ENCODE data around the gene PHF21B. TPM values are rescaled to one million over a fixed set of nuclear protein-coding genes. Genes with fewer than 3 reads are reported as not detected.

PHF21B gene
- polyA plus RNA-seq, 1 experiment: 0.01 TPM

DNA sequence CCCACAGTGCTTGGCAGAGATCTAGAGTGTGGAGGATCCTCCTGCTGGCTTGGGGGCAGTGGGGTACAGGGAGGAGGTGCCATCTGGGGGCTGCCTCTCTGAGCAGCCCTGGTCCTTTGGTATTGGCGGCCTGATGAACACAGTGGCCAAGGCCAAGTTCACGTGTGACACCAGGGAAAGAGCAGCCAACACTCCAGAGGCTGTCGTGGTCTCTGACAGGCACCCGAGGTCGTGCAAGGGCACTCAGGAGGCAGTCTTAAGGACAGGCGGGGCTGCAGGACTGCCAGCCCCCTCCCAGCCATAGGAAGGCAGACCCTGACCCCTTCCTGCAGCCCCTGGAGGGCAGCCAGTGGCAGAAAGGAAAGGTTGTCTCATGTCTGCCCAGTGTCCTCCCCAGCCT is 30.7 kb downstream of the PHF21B start:
- peaks cover 2% of the 10 kb centered on the region for H3K27me3 ChIP-seq (ENCODE audit: control insufficient read depth, insufficient read depth, low read length)
- CTCF ChIA-PET: no interaction called here
- POLR2A ChIA-PET: no interaction called here
- TF ChIP-seq, protein P1, sequence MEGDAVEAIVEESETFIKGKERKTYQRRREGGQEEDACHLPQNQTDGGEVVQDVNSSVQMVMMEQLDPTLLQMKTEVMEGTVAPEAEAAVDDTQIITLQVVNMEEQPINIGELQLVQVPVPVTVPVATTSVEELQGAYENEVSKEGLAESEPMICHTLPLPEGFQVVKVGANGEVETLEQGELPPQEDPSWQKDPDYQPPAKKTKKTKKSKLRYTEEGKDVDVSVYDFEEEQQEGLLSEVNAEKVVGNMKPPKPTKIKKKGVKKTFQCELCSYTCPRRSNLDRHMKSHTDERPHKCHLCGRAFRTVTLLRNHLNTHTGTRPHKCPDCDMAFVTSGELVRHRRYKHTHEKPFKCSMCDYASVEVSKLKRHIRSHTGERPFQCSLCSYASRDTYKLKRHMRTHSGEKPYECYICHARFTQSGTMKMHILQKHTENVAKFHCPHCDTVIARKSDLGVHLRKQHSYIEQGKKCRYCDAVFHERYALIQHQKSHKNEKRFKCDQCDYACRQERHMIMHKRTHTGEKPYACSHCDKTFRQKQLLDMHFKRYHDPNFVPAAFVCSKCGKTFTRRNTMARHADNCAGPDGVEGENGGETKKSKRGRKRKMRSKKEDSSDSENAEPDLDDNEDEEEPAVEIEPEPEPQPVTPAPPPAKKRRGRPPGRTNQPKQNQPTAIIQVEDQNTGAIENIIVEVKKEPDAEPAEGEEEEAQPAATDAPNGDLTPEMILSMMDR (IDR thresholded peaks at IDR 0.05; ENCODE audit: insufficient read depth, low read depth, low read length): no peak
- H3K4me3 ChIP-seq (ENCODE audit: low read depth, low read length): no peak overlapping the region
- no peak for DNase-seq (ENCODE audit: low read depth)
- H3K36me3 ChIP-seq (ENCODE audit: control insufficient read depth, insufficient read depth, low read length): no peaks in the 10 kb centered on the region

DNA sequence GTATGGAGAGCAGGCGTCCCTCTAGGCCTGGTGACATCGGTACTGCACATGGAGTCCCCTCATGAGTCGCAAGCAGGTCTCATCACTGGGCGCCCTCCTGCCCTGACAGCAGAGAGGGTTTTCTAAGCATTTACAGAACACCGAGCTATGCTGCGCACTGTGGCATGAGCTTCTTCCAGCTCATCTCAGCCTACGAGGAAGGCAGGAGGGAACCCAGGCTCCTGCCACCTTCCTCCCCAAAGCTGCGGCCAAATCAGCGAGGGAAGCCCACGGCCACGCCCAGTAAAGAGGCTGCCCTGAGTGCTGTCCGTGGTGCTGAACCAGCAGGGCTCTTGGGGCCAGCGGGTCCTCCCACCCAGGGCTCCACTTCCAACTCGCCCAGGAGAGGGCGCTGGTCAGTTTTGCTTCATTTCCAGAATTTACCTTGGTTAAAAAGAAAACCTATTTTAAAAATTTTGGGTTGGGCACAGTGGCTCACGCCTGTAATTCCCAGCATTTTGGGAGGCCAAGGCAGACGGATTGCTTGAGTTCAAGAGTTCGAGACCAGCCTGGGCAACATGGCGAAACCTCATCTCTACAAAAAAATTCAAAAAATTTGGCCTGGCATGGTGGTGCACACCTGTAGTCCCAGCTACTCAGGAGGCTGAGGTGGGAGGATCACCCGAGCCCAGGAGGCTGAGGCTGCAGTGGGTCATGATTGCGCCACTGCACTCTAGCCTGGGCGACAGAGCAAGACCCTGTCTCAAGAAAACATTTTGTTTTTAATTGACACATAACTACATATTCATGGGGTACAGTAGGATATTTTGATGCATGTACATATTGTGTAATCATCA is 34.2 kb downstream of the PHF21B start:
- ChIA-PET CTCF (interaction anchor here (0.6 to 5.7 kb wide), 8 partner anchors 9 to 235 kb away, joined by 3 to 37 read pairs (median 4); no protein-coding TSS in a partner anchor), POLR2A (no interaction called here)
- peaks cover 2% of the 10 kb centered on the region for H3K27me3 ChIP-seq (ENCODE audit: control insufficient read depth, insufficient read depth, low read length)
- no peak overlapping the region for H3K4me3 ChIP-seq (ENCODE audit: low read depth, low read length)
- H3K36me3 ChIP-seq (ENCODE audit: control insufficient read depth, insufficient read depth, low read length): no peaks in the 10 kb centered on the region
- DNase-seq (ENCODE audit: low read depth): peak; percentile 4
- TF ChIP-seq, protein P1 (IDR thresholded peaks at IDR 0.05; ENCODE audit: insufficient read depth, low read depth, low read length): peak; percentile 83

DNA sequence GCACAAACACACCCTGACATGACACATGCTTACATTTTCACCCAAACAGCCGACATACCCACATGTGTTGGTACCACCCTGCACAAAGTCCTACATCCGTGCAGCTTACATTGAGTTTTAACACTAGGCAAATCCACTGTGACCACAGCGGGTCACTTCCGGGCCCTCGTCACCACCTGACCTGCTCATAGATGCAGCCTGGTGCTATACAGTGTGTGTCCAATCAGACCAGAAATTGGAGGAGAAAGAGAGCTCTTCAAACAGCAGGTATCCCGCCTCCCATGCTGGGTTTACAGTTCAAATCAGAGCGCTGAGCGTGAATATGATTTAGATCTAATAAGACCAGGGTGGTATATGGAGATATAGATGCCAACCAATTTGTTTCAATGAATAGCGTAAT is 35.4 kb downstream of the PHF21B start:
- peaks cover 2% of the 10 kb centered on the region; the same call in 1 of the 2 replicates for H3K27me3 ChIP-seq (ENCODE audit: control insufficient read depth, insufficient read depth, low read length)
- ChIA-PET CTCF (interaction anchor here (1.0 to 5.7 kb wide), 5 partner anchors 8 to 121 kb away, joined by 3 to 37 read pairs (median 7); no protein-coding TSS in a partner anchor), POLR2A (no interaction called here)
- DNase-seq (ENCODE audit: low read depth): no peak
- TF ChIP-seq, protein P1 (IDR thresholded peaks at IDR 0.05; ENCODE audit: insufficient read depth, low read depth, low read length): no peak
- H3K4me3 ChIP-seq (ENCODE audit: low read depth, low read length): no peak overlapping the region
- no peaks in the 10 kb centered on the region for H3K36me3 ChIP-seq (ENCODE audit: control insufficient read depth, insufficient read depth, low read length)

DNA sequence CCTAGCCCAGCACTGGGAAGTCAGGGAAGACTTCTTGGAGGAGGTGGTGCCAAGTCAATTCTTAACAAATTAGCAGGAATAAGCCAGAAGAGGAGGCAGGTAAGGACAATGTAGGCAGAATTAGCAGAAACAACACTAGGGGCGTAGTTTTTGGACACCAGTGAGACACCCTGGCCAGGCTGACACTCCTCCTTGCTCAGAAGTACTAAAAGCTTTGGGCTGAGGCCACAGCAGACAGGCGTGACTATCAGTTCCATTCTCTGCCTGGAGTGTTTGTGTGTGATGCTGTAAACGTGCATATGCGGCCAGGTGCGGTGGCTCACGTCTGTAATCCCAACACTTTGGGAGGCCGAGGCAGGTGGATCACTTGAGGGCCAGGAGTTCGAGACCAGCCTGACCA is 36.0 kb downstream of the PHF21B start:
- ChIA-PET CTCF (interaction anchor here (0.8 to 5.7 kb wide), 5 partner anchors 8 to 122 kb away, joined by 3 to 37 read pairs (median 7); no protein-coding TSS in a partner anchor), POLR2A (no interaction called here)
- Histone ChIP-seq H3K4me3 (ENCODE audit: low read depth, low read length) (no peak overlapping the region), H3K36me3 (ENCODE audit: control insufficient read depth, insufficient read depth, low read length) (no peaks in the 10 kb centered on the region), H3K27me3 (ENCODE audit: control insufficient read depth, insufficient read depth, low read length) (peaks cover 2% of the 10 kb centered on the region; the same call in 1 of the 2 replicates)
- TF ChIP-seq, protein P1 (IDR thresholded peaks at IDR 0.05; ENCODE audit: insufficient read depth, low read depth, low read length): no peak
- DNase-seq (ENCODE audit: low read depth): no peak

DNA sequence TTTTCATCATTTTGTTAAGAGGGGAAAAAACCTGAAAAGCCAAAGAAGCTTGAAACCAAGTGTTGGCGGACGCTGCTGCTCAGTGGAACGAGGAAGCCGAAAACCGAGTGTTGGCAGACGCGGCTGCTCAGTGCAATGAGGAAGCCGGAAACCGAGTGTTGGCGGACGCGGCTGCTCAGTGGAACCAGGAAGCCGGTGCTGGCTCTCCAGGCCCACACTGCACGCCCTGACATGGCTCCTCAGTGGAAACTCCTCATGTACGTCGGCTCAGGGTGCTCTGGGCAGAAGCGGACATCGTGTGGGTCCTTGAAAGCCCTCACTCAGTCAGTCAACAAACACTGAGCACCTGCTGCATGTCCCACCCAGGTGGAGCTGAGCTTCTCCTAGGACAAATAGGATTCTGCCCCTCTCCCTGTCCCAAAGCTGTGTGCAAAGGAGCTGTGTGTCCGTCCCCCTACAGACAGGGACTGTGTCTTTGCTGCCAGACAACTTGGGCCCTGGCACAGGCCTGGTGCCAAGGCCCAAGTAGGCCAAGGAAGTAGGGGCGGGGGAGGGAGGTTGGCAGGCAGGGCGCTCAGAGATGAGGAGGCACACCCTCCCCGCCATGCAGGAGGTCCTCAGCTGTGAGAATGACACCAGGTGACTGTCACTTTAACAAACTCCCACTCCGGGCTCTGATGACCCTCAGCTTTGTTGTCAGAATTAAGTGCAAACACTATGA is 37.3 kb downstream of the PHF21B start:
- no peak for DNase-seq (ENCODE audit: low read depth)
- ChIA-PET CTCF (interaction anchor here (5.7 kb wide), 1 partner anchor 123 kb away, joined by 37 read pairs; no protein-coding TSS in a partner anchor), POLR2A (no interaction called here)
- Histone ChIP-seq H3K27me3 (ENCODE audit: control insufficient read depth, insufficient read depth, low read length) (peaks cover 2% of the 10 kb centered on the region; the same call in 1 of the 2 replicates), H3K36me3 (ENCODE audit: control insufficient read depth, insufficient read depth, low read length) (no peaks in the 10 kb centered on the region), H3K4me3 (ENCODE audit: low read depth, low read length) (no peak overlapping the region)
- TF ChIP-seq, protein P1 (IDR thresholded peaks at IDR 0.05; ENCODE audit: insufficient read depth, low read depth, low read length): no peak

Measured in BJ (cell line).